Subcutaneous adipose tissue (tissue), 4 donors: ENCODE results near the gene NDUFA7. TPM values are rescaled to one million over a fixed set of nuclear protein-coding genes. Genes with fewer than 3 reads are reported as not detected.

Experiments used
- CTCF ChIP-seq: fragments of 450-650 bp; IDR thresholded peaks from one replicate; pipeline ENCODE4 v1.5.1; 2016; ENCODE audit warnings: low read depth, mild to moderate bottlenecking, control low read depth, antibody characterized with exemption, moderate library complexity
- total RNA-seq, 4 donors: library from RNA; depleted of rRNA; stranded (reverse); fragments of >200 nt; gene quantifications; one replicate each; pipeline ENCODE4 v1.1.0, GENCODE V29; 2016

NDUFA7 gene
- total RNA-seq, result 10 to 100 TPM; 15.8 to 51.8 (median 23.7) TPM

GRCh38 chr19:8321067-8321985, at the start of gene NDUFA7, which contains the start of gene RPS28:
Gene NDUFA7, minus strand, starts transcription at chr19:8321375. Its CDS starts 17 bp downstream, at chr19:8321358.
Gene RPS28, plus strand, starts transcription at chr19:8321496. Its CDS starts 35 bp downstream, at chr19:8321531.
- no peak for TF ChIP-seq CTCF

- no peak for TF ChIP-seq CTCF
Measured at GRCh38 chr19:8370176-8371010, 49.2 kb upstream of the NDUFA7 start.

- no peak for TF ChIP-seq CTCF
Measured at GRCh38 chr19:8367327-8368001, 46.3 kb upstream of the NDUFA7 start.

- no peak for TF ChIP-seq CTCF
Measured at GRCh38 chr19:8366961-8367326, 45.8 kb upstream of the NDUFA7 start.

GRCh38 chr19:8366121-8366581, 45.0 kb upstream of the NDUFA7 start:
- TF ChIP-seq CTCF, result no peak

GRCh38 chr19:8363803-8364771, 42.9 kb upstream of the NDUFA7 start, which contains the start of gene ANGPTL4:
Gene ANGPTL4, plus strand, starts transcription at chr19:8364155. Its CDS starts 167 bp downstream, at chr19:8364322.
- TF ChIP-seq CTCF, result no peak
